Spleen (tissue), 3 donors: Measurements from ENCODE around the gene DPYD.

Experiments
- POLR2A ChIP-seq, 3 donors: fragments of 450-650 bp; IDR thresholded peaks; one replicate each; pipeline ENCODE4 v1.5.1; 2017; ENCODE audit warnings: antibody characterized with exemption in 3 of 3, mild to moderate bottlenecking in 1 of 3
- POLR2AphosphoS5 ChIP-seq, 3 donors: sonication (generic); formaldehyde crosslinking; IDR thresholded peaks; one replicate each; pipeline ENCODE4 v1.5.1; 2017; ENCODE audit warnings: antibody characterized with exemption in 3 of 3

DNA sequence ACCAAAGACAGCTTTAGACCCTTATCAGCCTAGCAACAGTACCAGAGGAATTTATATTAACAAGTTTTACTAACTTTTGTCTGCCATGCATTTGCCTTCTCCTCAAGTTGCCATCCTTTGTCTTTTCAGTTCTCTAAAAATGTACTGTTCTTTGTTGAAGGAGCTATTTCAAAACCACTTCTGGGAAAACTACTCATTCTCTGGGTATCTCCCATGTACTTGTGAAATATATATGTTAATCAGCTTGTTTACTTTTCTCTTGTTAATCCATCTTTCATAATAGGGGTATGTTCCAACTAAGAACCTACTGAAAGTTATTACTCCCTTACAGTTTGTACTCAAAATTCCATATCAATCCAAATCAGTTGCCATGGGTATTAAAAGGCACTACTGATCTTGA is 16.3 kb downstream of the DPYD start:
- TF ChIP-seq POLR2A (IDR thresholded peaks at IDR 0.05) (no peak), POLR2AphosphoS5 (IDR thresholded peaks at IDR 0.05) (no peak)
